Stomach smooth muscle (tissue), 2 donors: ENCODE measurements around the gene STAT5B.
"Not testable (repeated sequence)": the region's sequence is repeated elsewhere in the genome, so short reads cannot be mapped to it uniquely, and the experiment has no call there.

Experiments
- H3K27ac ChIP-seq: one replicate; pipeline ENCODE4 v1.7.0; 2013; ENCODE audit warnings: mild to moderate bottlenecking, low read length, inconsistent platforms
- H3K27me3 ChIP-seq, 2 donors: one replicate each; pipeline ENCODE4 v1.7.0; 2013; ENCODE audit warnings: low read length in 2 of 2; ENCODE audit not compliant: insufficient read depth in 2 of 2, control insufficient read depth in 1 of 2
- H3K36me3 ChIP-seq, 2 donors: one replicate each; pipeline ENCODE4 v1.7.0; 2013; ENCODE audit warnings: low read length in 2 of 2; ENCODE audit not compliant: control insufficient read depth in 2 of 2, insufficient read depth in 2 of 2
- H3K4me1 ChIP-seq: one replicate; pipeline ENCODE4 v1.7.0; 2013; ENCODE audit warnings: low read length; ENCODE audit not compliant: control insufficient read depth, insufficient read depth
- H3K4me3 ChIP-seq, 2 donors: one replicate each; pipeline ENCODE4 v1.7.0; 2013; ENCODE audit warnings: low read length in 2 of 2
- H3K9ac ChIP-seq, 2 donors: one replicate each; pipeline ENCODE4 v1.7.0; 2013; ENCODE audit warnings: low read length in 2 of 2, mild to moderate bottlenecking in 1 of 2
- H3K9me3 ChIP-seq, 2 donors: one replicate each; pipeline ENCODE4 v1.7.0; 2013; ENCODE audit warnings: low read length in 2 of 2; ENCODE audit not compliant: control insufficient read depth in 2 of 2
- donor health status: healthy.
- donor health status: Pancreatic carcinoma.

Gene STAT5B

GRCh38 chr17:42264366-42264765, 11.8 kb downstream of the STAT5B start:
- H3K4me3 ChIP-seq, H3K27me3 ChIP-seq, H3K9ac ChIP-seq, H3K4me1 ChIP-seq, H3K9me3 ChIP-seq, H3K36me3 ChIP-seq, H3K27ac ChIP-seq: not testable (repeated sequence)

DNA sequence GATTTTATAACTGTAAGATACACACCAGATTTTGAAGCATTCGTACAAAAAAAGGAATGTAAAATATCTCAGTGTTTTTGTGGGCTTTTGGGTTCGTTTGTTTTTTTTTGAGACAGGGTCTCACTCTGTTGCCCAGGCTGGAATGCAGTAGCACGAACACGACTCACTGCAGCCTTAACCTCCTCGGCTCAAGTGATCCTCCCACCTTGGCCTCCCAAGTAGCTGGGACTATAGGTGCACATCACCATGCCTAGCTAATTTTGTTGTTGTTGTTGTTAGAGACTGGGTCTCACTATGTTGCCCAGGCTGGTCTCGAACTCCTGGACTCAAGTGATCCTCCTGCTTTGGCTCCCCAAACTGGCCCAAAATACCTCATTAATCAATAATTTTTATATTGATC, 15.9 kb downstream of the STAT5B start:
- H3K36me3 ChIP-seq: no peaks in the 10 kb centered on the region
- H3K27ac ChIP-seq: no peak overlapping the region
- no peaks in the 10 kb centered on the region for H3K9me3 ChIP-seq
- H3K4me3 ChIP-seq: no peak overlapping the region
- no peaks in the 10 kb centered on the region for H3K4me1 ChIP-seq
- no peak overlapping the region for H3K9ac ChIP-seq
- no peaks in the 10 kb centered on the region for H3K27me3 ChIP-seq

- Histone ChIP-seq H3K4me1 (peaks cover 4% of the 10 kb centered on the region), H3K9me3 (no peaks in the 10 kb centered on the region), H3K27me3 (no peaks in the 10 kb centered on the region), H3K4me3 (no peak overlapping the region), H3K27ac (no peak overlapping the region), H3K9ac (no peak overlapping the region), H3K36me3 (no peaks in the 10 kb centered on the region)
Observed at GRCh38 chr17:42255445-42255844, 20.7 kb downstream of the STAT5B start.

GRCh38 chr17:42253578-42253977, 22.6 kb downstream of the STAT5B start:
- Histone ChIP-seq H3K36me3 (no peaks in the 10 kb centered on the region), H3K4me1 (peaks cover 4% of the 10 kb centered on the region), H3K27me3 (no peaks in the 10 kb centered on the region), H3K9ac (no peak overlapping the region), H3K4me3 (no peak overlapping the region), H3K9me3 (no peaks in the 10 kb centered on the region), H3K27ac (no peak overlapping the region)

DNA sequence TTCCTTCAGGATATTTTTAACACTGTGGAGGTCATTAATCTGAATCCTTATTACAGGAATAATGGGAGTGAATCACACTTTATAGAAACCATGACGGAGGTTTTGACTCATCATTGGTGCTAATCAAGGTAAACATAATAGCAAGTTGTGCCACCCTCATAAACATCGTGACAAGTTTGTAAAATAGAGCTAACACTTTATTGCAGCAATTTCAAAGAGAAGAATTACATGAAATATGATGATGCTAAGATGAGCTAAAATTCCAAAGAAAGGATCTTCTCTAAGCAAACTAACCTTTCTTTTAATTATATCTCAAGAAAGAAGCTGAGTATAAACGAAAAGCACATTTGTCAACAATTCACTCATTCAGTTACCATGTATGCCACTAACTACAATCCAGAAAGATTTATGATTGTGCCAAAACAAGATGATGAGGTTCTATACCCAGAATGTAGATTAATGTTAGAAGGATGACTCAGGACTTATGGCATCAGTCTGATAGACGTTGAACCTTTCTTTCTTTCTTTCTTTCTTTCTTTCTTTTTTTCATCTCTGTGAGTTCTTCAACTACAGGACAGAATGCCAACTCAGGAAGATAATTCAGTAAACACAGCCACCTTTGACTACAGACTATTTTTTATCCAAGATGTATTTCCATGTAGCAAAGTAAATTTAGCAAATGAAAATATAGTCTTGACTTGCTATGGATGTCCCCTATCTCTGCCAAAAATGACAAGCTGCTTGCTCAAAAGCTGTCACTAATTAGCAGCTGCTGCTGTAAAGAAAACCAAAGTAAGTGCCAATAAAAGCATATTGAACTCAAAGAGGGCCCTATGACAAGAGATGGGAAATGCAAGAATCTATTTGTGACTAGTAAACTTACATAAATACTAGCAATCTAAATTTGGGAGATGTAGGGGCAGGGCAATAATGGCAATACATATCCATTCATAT, 23.3 kb downstream of the STAT5B start:
- Histone ChIP-seq H3K27me3 (no peaks in the 10 kb centered on the region), H3K36me3 (no peaks in the 10 kb centered on the region), H3K9me3 (no peaks in the 10 kb centered on the region), H3K4me3 (no peak overlapping the region), H3K9ac (no peak overlapping the region), H3K4me1 (peaks cover 6% of the 10 kb centered on the region), H3K27ac (no peak overlapping the region)

DNA sequence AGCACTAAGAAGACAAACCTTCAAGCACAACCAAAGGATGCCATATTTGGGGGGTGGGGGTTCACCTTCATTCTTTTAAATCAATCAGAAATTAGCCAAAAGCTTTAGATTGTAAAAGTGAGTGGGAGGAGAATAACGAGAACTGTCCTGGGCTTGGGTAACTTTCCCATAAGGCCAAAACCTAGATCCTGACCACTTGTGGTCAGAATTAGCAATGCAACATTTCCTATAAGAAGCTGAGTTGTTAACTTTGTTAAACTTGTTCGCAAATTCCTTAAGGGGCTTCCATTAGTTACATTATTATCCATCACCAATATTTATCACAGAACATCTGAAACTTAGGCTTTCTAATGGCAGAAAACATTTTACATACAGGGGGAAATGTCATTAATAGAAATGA, 25.1 kb downstream of the STAT5B start:
- Histone ChIP-seq H3K36me3 (no peaks in the 10 kb centered on the region), H3K27ac (no peak overlapping the region), H3K4me1 (peaks cover 10% of the 10 kb centered on the region), H3K4me3 (no peak overlapping the region), H3K9ac (no peak overlapping the region), H3K9me3 (no peaks in the 10 kb centered on the region), H3K27me3 (no peaks in the 10 kb centered on the region)

DNA sequence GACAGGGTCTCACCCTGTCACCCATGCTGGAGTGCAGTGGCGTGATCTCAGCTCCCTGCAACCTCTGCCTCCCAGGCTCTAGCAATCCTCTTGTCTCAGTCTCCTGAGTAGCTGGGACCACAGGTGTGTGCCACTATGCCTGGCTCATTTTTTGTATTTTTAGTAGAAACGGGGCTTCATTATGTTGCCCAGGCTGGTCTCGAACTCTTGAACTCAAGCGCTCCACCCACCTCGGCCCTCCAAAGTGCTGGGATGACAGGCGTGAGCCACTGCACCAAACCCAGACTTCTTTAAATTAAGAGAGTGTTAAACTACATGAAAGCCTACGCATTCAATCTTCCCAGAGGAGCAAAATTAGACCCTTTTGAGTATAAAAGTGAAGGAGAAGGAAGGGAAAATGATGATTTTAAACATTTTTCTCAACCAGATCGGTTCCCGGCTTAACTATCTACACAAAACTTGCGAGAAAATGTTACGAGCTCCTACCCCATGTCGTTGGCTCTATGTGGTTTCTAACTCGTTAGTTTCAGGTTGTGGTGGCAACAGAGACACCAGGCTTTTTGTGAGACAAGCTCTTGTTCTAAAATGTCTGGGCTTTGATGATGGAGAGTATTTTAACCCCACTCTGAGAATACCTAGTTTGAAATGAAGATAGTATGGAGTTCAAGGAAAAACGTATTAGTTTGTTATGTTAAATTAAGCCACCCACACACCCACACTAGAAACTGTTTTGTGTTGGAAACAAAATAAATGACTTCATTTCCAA, 26.3 kb downstream of the STAT5B start:
- Histone ChIP-seq H3K36me3 (no peaks in the 10 kb centered on the region), H3K27ac (no peak overlapping the region), H3K9ac (no peak overlapping the region), H3K4me3 (no peak overlapping the region), H3K4me1 (peaks cover 10% of the 10 kb centered on the region), H3K27me3 (no peaks in the 10 kb centered on the region), H3K9me3 (no peaks in the 10 kb centered on the region)

GRCh38 chr17:42248351-42249179, 27.6 kb downstream of the STAT5B start:
- H3K27ac ChIP-seq: peak overlapping the region; percentile 79
- H3K9me3 ChIP-seq: no peaks in the 10 kb centered on the region
- no peaks in the 10 kb centered on the region for H3K36me3 ChIP-seq
- H3K27me3 ChIP-seq: no peaks in the 10 kb centered on the region
- peak overlapping the region; percentile 27 to 61 for H3K4me3 ChIP-seq
- H3K9ac ChIP-seq: peak overlapping the region; percentile 24 to 43
- H3K4me1 ChIP-seq: peaks cover 10% of the 10 kb centered on the region

DNA sequence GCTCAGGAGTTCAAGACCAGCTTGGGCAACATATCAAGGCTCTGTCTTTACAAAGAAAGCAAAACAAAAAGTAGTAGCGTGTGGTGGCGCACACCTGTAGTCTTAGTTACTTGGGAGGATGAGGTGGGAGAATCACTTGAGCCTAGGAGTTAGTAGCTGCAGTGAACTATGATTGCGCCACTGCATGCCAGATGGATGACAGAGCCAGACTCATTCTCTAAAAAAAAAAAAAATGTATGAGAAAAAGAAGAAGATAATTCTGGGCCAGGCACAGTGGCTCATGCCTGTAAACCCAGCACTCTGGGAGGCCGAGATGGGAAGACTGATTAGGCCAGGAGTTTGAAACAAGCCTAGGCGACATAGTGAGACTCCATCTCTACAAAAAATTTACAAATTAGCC, 28.5 kb downstream of the STAT5B start:
- peaks cover 6% of the 10 kb centered on the region for H3K4me1 ChIP-seq
- no peak overlapping the region for H3K9ac ChIP-seq
- no peak overlapping the region for H3K4me3 ChIP-seq
- H3K9me3 ChIP-seq: no peaks in the 10 kb centered on the region
- no peaks in the 10 kb centered on the region for H3K27me3 ChIP-seq
- peak overlapping the region; percentile 79 for H3K27ac ChIP-seq
- no peaks in the 10 kb centered on the region for H3K36me3 ChIP-seq

- Histone ChIP-seq H3K27me3 (no peaks in the 10 kb centered on the region), H3K9me3 (no peaks in the 10 kb centered on the region), H3K4me1 (peaks cover 6% of the 10 kb centered on the region), H3K27ac (peak overlapping the region; percentile 50), H3K4me3 (no peak overlapping the region), H3K36me3 (no peaks in the 10 kb centered on the region), H3K9ac (peak overlapping the region in 1 of 2 donors; percentile 10)
Observed at GRCh38 chr17:42246515-42246914, 29.7 kb downstream of the STAT5B start.
